NCI-H2107 treated with DMSO at 0.1 percent for 48 hours (cell line): ENCODE measurements around the gene C11orf24.
A peak's percentile ranks its signal among the peaks of the same experiment; 100 is the strongest.

Experiments used
- DNase-seq: peaks from one replicate; lab custom pipeline; 2025; ENCODE audit not compliant: unreplicated experiment; lab: John Stamatoyannopoulos, UW

Gene C11orf24

DNA sequence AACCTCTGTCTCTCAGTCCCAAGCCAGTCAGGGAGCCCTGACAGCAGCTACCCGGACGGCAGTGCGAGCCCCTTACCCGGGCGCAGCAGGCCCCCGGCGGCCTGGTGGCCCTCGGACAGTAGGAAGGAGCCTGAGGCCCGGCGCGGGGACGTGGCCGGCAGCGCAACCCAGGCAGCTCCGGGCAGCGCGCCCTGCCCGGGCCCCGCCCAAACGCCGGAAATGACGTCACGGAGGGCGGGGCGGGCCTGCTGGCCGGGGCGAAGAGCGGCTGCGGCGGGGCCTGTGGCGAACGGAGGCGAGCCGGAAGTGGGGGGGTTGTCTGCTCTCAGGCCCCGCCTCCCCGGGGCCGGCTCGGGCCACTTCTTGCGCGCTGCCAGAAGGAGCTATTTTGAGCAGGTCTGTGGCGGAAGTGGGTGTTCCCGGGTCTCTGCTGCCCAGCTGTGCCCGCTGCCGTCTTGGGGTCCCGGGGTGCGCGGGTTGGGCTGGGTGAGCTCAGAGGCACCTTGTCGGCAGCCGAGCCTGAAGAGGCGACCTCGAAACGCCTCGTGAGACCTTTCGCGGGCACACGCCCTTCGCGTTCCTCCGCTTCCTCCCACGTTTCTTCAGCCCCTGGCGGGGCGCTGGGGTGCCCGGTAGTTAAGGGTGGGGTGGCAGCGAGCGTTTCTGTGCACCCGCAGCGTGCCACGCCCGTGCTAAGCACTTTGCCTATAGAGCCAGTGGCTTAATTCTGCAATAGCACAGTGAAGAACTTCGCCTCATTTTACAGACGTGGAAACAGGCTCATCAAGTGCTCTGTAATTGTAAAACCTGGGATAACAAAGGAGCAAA lies at the start of gene C11orf24:
TSS of gene C11orf24 (minus strand) at position 193 of the 828 bp plus-strand sequence. CDS start 8,206 bp downstream, outside the sequence.
- peak; percentile 87 for DNase-seq

DNA sequence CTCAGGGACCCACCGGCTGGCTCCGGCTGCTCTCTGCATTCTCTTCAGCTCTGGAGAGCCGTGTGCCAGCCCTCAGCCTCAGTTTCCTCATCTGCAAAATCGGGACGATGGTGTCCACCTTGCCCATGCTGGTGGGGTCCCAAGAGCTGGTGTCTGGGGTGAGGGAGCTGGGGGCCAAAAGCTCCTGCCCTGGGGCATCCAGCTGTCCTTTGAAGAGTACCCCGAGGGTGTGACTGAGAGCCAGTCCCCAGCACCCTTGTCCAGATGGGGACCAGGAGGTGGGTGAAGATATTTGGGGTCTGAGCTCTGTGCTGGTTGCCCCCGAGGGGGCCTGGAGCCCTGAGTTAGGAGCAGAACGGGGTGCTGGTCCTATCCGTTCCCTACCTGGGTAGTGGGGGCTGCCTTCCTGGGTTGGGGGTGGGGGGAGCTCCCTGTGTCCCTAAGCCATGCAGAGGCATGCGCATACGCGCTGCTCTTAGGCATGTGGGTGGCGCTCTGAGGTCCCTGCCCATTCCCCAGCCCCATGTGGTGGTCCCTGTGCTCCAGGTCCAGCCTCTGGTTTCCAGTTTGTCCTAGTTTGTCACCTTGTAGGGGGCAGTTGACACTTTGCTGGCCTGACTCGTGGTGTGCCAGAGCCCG lies 45.5 kb upstream of the C11orf24 start:
- DNase-seq, result no peak

GRCh38 chr11:68315171-68315920 lies 43.6 kb upstream of the C11orf24 start:
- DNase-seq, result no peak

GRCh38 chr11:68314203-68315170 lies 42.7 kb upstream of the C11orf24 start:
- DNase-seq, result no peak

GRCh38 chr11:68313574-68314202 lies 41.9 kb upstream of the C11orf24 start:
- no peak for DNase-seq

DNA sequence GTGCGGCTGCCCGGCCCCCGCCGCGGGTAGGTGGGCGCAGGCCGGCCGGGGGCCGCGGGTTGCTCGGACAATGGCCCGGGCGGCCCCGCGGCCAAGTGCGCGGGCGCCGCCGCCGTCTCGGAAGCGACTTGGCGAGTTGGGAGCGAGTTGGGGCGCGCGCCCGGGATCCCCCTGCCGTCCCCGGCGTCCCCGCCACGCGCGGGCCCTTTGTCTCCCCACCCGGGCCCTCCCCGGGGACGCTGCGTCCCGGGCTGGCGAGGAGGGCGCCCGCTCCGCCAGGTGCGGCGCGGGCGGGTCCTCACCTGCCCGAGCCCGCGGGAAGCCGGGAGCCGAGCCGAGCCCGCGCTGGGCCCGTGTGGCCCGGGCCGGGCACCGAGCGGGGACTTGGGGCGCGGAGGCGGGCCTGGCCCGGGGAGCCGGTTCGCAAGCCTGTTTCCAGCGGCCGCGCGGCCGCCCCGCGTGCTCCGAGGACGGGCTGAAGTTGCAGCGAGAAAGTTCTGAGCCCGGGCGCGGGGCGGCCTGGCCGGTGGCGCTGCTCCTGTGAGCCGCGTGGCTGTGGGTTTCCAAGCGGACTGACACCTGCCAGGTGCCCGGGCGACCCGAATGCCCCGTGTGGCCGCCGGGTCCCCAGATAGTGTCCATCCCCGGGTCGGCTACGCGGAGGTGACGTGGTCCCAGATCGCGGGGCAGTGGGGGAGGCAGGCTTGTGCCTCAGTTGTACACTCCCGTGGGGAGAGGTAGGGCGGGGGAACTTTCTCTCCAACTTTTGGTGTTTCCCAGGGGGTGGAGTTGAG lies 41.2 kb upstream of the C11orf24 start:
- no peak for DNase-seq

DNA sequence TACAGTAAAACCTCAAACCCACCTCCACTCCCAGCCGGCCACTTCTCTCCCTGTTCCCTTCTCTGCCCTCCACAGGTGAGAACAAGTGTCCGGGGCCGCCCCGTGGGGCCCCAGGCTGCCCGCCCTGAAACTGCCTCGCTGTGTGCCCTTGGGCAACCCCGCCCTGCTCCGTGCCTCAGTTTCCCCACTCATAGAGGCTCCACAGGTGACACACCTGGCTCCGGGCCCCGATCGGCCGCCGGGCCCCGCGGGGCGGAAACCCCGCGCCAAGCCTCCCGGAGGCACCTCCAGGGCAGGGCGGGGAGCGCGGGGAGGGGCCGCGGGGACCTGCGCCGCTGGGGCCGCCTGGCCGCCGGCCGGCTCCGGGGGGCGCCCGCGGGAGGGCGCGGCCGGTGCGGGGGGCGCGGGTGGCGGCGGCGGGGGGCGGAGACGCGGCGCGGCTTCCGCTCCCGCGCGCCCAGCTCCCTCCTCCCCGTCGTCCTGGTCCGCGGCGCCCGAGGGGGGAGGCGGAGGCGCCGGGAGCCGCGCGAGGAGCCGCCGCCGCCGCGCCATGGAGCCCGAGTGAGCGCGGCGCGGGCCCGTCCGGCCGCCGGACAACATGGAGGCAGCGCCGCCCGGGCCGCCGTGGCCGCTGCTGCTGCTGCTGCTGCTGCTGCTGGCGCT lies 40.5 kb upstream of the C11orf24 start, which contains the start of gene LRP5:
TSS of gene LRP5 (plus strand) at position 475 of the 663 bp plus-strand sequence. CDS start at position 599, 124 bp downstream.
- DNase-seq, result no peak

GRCh38 chr11:68311160-68312116 lies 39.7 kb upstream of the C11orf24 start:
- no peak for DNase-seq

- DNase-seq, result no peak
Observed at GRCh38 chr11:68309621-68310185, 37.9 kb upstream of the C11orf24 start.

- DNase-seq, result no peak
Observed at GRCh38 chr11:68308068-68308467, 36.3 kb upstream of the C11orf24 start.

DNA sequence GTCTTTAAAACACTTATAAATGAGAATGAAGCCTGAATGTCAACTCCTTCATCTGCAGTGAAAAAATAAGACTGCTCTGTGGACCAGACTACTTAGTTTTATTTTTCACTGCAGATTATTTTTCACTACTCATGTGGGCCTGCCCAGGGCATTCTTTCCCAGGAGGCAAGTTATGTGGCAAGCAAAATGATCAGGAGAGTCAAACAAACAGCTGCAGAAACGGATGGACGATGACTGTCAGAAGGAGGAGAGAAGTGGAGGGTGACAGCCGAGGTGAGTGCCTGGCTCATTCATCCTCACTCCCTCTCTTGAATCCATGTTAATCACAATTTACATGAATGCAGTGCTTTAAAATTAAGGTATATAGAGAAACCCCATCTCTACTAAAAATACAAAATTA lies 34.9 kb upstream of the C11orf24 start:
- DNase-seq, result no peak

DNA sequence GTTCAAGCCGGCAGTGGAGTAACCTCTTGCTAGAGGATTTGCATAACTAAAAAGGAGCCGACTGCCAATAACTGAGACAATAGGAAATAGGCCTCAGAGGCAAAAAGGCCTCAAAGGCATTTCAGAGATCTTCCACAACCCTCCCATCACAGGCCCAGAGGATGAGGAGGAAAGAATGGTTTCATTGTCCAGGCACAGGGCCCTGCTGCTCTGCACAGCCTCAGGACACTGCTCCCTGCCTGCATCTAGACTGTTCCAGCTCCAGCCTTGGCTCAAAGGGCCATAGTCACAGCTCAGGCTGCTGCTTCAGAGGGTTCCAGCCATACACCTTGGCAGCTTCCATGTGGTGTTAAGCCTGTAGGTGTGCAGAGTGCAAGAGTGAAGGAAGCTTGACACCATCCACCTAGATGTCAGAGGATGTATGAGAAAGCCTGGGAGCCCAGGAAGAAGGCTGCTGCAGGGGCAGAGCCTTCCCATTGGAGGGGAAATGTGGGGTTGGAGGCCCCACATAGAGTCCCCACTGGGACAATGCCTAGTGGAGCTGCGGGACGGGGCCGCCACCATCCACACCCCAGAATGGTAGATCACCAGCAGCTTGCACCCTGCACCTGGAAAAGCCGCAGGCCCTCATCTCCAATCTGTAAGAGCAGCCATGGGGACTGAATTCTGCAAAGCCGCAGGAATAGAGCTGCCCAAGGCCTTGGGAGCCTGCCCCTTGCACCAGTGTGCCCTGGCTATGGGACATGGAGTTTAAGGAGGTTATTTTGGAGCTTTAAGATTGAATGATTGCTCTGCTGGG lies 32.4 kb upstream of the C11orf24 start:
- no peak for DNase-seq

- no peak for DNase-seq
Observed at GRCh38 chr11:68303083-68303482, 31.3 kb upstream of the C11orf24 start.

DNA sequence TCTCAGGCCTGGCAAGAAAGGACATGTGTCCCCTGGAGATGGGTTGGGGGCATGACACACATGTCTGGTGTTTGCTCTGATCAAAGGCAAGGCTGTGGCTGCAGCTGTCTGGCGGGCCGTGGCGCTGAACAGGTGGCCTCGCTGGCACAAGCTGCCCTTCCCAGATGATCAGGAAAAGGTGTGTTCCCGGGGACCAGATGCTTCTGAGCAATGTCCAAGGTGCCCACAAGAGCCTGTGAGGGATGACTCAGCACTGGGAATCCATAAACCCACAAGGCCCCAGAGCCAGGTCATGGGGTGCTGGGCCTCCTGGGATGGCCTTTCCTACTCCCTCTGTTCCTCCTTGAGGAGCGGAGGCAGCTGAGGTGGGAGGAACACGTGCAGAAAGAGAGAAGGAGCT lies 30.9 kb upstream of the C11orf24 start:
- no peak for DNase-seq

GRCh38 chr11:68302256-68302655 lies 30.5 kb upstream of the C11orf24 start:
- no peak for DNase-seq

- DNase-seq, result no peak
Observed at GRCh38 chr11:68300076-68300830, 28.5 kb upstream of the C11orf24 start.
